ENCODE measurements around the gene NCAPG2. TPM values are rescaled to one million over a fixed set of nuclear protein-coding genes. Genes with fewer than 3 reads are reported as not detected.

The NCAPG2 gene
- polyA plus RNA-seq, 1 donor (not counting 4 experiments of a cell fraction or from before 2014, with no cell fraction given): 16.5 TPM

DNA sequence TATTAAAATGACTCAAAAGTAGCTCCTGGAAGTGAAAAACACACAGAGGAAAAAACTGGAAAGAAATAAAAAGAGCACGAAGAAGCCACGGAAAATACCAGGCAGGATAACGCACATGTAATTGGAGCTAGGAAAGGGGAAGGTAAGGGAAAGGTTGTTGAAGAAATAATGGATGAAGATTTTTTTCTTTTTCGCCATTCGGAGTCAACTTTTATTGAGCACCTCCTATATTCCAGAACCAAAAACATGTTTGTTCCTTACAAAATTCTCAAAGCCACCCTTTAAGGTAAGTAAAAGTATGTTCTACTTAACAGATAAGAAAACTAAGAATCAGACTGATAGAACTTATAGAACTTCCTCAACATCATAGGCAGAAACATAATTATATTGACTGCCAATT lies 84.2 kb downstream of the NCAPG2 start:
- no peak overlapping the region for H3K4me3 ChIP-seq (ENCODE audit: control insufficient read depth in 2 of 3, extremely low read depth in 1 of 3, insufficient read depth in 2 of 3, low read depth in 1 of 3, low read length in 3 of 3)
- H3K79me2 ChIP-seq (ENCODE audit: control insufficient read depth, insufficient read depth, low read length): no peaks in the 10 kb centered on the region
- H3K9ac ChIP-seq (ENCODE audit: control insufficient read depth, extremely low read depth, insufficient read depth, low read length): no peak overlapping the region
- H3K27me3 ChIP-seq (ENCODE audit: control insufficient read depth, extremely low read depth, insufficient read depth, low read length): no peaks in the 10 kb centered on the region
- no peak for DNase-seq (ENCODE audit: low read depth, low spot score)
- H3K9me1 ChIP-seq (ENCODE audit: control insufficient read depth, extremely low read depth, insufficient read depth, low read length): no peaks in the 10 kb centered on the region
- no peak overlapping the region for H2AFZ ChIP-seq (ENCODE audit: control insufficient read depth, low read length)
- no peaks in the 10 kb centered on the region for H3K36me3 ChIP-seq (ENCODE audit: control insufficient read depth in 2 of 2, extremely low read depth in 1 of 2, insufficient read depth in 2 of 2, low read length in 2 of 2)
- FAIRE-seq: peak; percentile 23
- no peaks in the 10 kb centered on the region for H3K9me3 ChIP-seq (ENCODE audit: control insufficient read depth, low read depth, low read length)
- no peak overlapping the region for H3K27ac ChIP-seq (ENCODE audit: control insufficient read depth, insufficient read depth, low read length)
- no peaks in the 10 kb centered on the region for H4K20me1 ChIP-seq (ENCODE audit: control insufficient read depth, extremely low read depth, insufficient read depth, low read length)
- TF ChIP-seq EZH2 (IDR thresholded peaks at IDR 0.05; ENCODE audit: low read length): no peak
- TF ChIP-seq, protein P1, sequence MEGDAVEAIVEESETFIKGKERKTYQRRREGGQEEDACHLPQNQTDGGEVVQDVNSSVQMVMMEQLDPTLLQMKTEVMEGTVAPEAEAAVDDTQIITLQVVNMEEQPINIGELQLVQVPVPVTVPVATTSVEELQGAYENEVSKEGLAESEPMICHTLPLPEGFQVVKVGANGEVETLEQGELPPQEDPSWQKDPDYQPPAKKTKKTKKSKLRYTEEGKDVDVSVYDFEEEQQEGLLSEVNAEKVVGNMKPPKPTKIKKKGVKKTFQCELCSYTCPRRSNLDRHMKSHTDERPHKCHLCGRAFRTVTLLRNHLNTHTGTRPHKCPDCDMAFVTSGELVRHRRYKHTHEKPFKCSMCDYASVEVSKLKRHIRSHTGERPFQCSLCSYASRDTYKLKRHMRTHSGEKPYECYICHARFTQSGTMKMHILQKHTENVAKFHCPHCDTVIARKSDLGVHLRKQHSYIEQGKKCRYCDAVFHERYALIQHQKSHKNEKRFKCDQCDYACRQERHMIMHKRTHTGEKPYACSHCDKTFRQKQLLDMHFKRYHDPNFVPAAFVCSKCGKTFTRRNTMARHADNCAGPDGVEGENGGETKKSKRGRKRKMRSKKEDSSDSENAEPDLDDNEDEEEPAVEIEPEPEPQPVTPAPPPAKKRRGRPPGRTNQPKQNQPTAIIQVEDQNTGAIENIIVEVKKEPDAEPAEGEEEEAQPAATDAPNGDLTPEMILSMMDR (optimal IDR thresholded peaks at IDR 0.05 in 1 of 3, IDR thresholded peaks at IDR 0.05 in 1 of 3, conservative IDR thresholded peaks at IDR 0.05 in 1 of 3; ENCODE audit: extremely low read depth in 1 of 3, insufficient read depth in 2 of 3, low read length in 3 of 3): no peak
- dilution Hi-C loops (cut with MboI; ENCODE audit: extremely low pct_ligation_motif_present, low sequenced_read_pairs): no loop called here
- H3K4me1 ChIP-seq (ENCODE audit: control insufficient read depth, extremely low read depth, insufficient read depth, low read length): no peaks in the 10 kb centered on the region
- H3K4me2 ChIP-seq (ENCODE audit: control insufficient read depth, extremely low read depth, insufficient read depth, low read depth, low read length): no peak overlapping the region

DNA sequence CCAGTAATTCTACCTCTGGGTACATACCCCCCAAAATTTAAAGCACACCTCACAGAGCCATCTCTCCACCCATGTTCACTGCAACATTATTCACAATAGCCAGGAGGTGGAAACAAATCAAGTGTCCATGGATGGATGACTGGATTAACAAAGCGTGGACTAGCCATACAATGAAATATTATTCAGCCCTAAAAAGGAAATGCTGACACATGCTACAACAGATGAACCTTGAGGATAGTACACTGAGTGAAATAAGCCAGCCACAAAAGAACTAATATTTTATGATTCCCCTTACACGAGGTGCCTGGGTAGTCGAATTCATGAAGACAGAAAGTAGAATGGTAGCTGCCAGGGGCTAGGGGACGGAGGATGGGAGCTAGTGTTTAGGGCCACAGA lies 85.9 kb downstream of the NCAPG2 start:
- FAIRE-seq: no peak
- dilution Hi-C loops (cut with MboI; ENCODE audit: extremely low pct_ligation_motif_present, low sequenced_read_pairs): no loop called here

More for the DNA sequence above, 85.9 kb downstream of the NCAPG2 start:
- Histone ChIP-seq H3K9me1 (ENCODE audit: control insufficient read depth, extremely low read depth, insufficient read depth, low read length) (no peaks in the 10 kb centered on the region), H3K4me3 (ENCODE audit: control insufficient read depth in 2 of 3, extremely low read depth in 1 of 3, insufficient read depth in 2 of 3, low read depth in 1 of 3, low read length in 3 of 3) (no peak overlapping the region), H2AFZ (ENCODE audit: control insufficient read depth, low read length) (no peak overlapping the region), H3K4me2 (ENCODE audit: control insufficient read depth, extremely low read depth, insufficient read depth, low read depth, low read length) (no peak overlapping the region), H4K20me1 (ENCODE audit: control insufficient read depth, extremely low read depth, insufficient read depth, low read length) (no peaks in the 10 kb centered on the region), H3K4me1 (ENCODE audit: control insufficient read depth, extremely low read depth, insufficient read depth, low read length) (no peaks in the 10 kb centered on the region), H3K36me3 (ENCODE audit: control insufficient read depth in 2 of 2, extremely low read depth in 1 of 2, insufficient read depth in 2 of 2, low read length in 2 of 2) (no peaks in the 10 kb centered on the region), H3K9me3 (ENCODE audit: control insufficient read depth, low read depth, low read length) (no peaks in the 10 kb centered on the region), H3K79me2 (ENCODE audit: control insufficient read depth, insufficient read depth, low read length) (no peaks in the 10 kb centered on the region), H3K9ac (ENCODE audit: control insufficient read depth, extremely low read depth, insufficient read depth, low read length) (no peak overlapping the region), H3K27ac (ENCODE audit: control insufficient read depth, insufficient read depth, low read length) (no peak overlapping the region), H3K27me3 (ENCODE audit: control insufficient read depth, extremely low read depth, insufficient read depth, low read length) (no peaks in the 10 kb centered on the region)
- no peak for DNase-seq (ENCODE audit: low read depth, low spot score)
- TF ChIP-seq, protein P1 (optimal IDR thresholded peaks at IDR 0.05 in 1 of 3, IDR thresholded peaks at IDR 0.05 in 1 of 3, conservative IDR thresholded peaks at IDR 0.05 in 1 of 3; ENCODE audit: extremely low read depth in 1 of 3, insufficient read depth in 2 of 3, low read length in 3 of 3): no peak
- no peak for TF ChIP-seq EZH2 (IDR thresholded peaks at IDR 0.05; ENCODE audit: low read length)

Measured in keratinocyte (primary cell).